HG03378 (cell line): Measurements from ENCODE around the gene KDM1A.

Experiments
- ATAC-seq: cut with Tn5 transposase; IDR thresholded peaks from one replicate; pipeline ENCODE4 v1.9.1; 2021; ENCODE audit warnings: mild to moderate bottlenecking, moderate library complexity; ENCODE audit not compliant: unreplicated experiment

Gene KDM1A

DNA sequence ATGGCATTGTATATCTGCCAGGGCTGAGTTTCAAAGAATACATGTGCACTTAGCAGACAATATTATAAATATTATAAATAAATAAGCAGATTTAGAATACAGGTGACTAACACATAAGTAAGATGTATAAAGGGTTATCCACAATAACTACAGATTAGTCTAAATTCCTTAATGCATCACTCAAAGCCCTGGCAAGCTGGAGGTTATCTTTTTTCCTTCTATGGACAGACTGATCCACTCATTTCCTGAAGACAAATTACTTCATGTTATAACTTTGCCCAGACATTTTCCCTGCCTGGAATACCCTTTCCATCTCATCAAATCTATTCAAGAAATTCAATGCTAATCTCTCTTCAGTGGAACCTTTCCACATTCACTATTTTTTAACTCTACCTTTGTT lies 110.6 kb downstream of the KDM1A start:
- no peak for ATAC-seq

- no peak for ATAC-seq
Observed at GRCh38 chr1:23132033-23132432, 112.8 kb downstream of the KDM1A start.
